ENCODE data around the gene OSBPL10.

Gene OSBPL10

DNA sequence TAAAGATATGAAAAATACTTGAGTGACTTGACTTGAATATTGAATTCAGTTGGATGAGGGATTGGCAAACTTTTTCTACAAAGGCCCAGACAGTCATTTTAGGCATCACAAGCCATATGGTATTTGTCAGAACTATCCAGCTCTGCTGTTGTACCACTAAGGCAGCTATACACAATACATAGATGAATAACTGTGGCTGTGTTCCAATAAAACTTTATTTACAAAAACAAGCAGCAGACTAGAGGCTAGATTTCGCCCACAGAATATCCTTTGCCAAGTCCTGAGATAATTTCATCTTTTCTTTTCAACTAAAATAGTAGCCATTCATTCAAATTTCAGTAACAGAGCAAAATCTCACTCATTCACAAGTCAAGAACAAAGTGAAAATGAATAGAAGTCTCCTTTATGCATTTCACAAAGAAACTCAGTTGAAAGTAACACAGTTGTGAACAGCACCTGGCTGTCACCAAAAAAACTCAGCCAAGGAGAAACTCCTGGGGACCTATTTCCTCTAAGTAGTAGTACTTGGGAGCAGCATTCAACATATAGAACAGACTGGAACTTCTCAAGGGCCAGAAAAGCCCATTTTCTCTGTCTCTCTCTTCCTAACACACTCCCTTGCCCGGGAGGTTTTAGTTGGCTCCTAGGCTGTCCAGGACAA lies 56.3 kb downstream of the OSBPL10 start:
- DNase-seq (ENCODE audit: extremely low read depth, low read depth), result no peak
- TF ChIP-seq, protein P1, sequence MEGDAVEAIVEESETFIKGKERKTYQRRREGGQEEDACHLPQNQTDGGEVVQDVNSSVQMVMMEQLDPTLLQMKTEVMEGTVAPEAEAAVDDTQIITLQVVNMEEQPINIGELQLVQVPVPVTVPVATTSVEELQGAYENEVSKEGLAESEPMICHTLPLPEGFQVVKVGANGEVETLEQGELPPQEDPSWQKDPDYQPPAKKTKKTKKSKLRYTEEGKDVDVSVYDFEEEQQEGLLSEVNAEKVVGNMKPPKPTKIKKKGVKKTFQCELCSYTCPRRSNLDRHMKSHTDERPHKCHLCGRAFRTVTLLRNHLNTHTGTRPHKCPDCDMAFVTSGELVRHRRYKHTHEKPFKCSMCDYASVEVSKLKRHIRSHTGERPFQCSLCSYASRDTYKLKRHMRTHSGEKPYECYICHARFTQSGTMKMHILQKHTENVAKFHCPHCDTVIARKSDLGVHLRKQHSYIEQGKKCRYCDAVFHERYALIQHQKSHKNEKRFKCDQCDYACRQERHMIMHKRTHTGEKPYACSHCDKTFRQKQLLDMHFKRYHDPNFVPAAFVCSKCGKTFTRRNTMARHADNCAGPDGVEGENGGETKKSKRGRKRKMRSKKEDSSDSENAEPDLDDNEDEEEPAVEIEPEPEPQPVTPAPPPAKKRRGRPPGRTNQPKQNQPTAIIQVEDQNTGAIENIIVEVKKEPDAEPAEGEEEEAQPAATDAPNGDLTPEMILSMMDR (IDR thresholded peaks at IDR 0.05; ENCODE audit: low read depth, low read length), result no peak

DNA sequence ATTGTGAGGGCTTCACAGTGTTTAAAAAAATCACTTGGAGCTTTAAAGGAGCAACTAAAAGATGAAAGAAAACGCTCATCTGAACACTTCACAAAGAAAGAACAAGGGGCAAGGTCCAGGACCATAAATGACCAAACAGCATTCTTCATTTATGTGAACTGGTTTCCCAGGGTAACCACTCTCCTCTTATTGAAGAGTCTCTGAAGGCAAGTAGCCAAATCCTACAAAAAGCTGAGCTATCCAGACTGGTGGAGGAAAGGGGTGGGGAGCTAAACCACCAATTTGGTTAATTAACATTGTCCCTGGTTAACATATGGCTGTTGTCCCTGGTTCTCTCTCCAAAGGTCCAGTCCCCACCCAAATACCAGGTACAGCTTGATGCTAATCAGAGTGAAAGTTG lies 58.1 kb downstream of the OSBPL10 start:
- no peak for DNase-seq (ENCODE audit: extremely low read depth, low read depth)
- TF ChIP-seq, protein P1 (IDR thresholded peaks at IDR 0.05; ENCODE audit: low read depth, low read length), result no peak

DNA sequence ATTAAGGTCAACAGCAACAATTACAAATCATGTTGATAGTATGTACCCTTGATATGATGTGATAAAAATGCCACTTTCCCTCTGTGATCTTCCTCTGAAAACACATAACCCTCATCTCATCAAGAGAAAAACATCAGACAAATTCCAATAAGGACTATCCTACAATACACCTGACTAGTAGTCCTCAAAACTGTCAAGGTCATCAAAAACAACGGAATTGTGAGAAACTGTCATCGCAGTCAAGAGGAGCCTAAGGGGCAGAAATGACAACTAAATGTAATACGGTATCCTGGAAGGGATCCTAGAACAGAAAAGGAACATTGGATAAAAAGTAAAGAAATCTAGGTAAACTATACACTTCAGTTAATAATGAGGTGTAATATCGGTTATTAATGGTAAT lies 59.2 kb downstream of the OSBPL10 start:
- no peak for DNase-seq (ENCODE audit: extremely low read depth, low read depth)
- TF ChIP-seq, protein P1 (IDR thresholded peaks at IDR 0.05; ENCODE audit: low read depth, low read length), result no peak

DNA sequence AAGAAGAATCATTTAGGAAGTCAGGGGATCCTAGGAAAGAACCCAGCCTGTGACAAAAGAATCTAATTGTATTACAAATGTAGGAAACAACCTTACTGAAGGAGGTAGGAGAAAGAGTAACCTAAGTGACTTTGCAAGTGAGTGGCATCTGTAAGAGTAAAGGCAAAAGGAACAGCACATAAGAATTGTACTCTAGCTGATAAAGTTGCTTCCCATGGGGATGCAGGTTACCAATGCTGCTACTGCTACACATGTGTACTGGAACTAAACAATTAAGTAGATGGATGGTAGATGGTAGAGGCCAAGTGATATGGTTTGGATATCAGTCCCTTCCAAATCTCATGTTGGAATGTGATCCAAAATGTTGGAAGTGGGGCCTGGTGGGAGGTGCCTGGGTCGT lies 60.8 kb downstream of the OSBPL10 start:
- DNase-seq (ENCODE audit: extremely low read depth, low read depth), result no peak
- TF ChIP-seq, protein P1 (IDR thresholded peaks at IDR 0.05; ENCODE audit: low read depth, low read length), result no peak

DNA sequence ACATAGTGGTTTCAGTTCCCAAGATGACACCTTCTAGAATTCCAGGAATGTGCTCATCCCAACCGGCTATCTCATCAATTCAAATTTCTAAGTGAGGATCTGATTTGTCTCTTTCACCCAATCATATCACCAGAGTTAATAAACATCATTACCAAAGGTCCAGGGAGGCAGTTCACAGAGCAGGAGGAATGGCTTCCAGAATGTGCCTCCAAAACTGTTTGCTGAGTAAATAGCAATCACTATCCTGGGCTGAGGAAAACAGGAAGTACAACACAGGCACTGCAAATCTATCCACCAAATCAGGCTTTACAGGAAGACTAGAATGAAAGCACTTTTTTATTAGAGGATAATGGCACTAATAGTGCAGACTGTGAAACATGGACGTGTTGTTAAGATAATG lies 61.5 kb downstream of the OSBPL10 start:
- DNase-seq (ENCODE audit: extremely low read depth, low read depth), result no peak
- TF ChIP-seq, protein P1 (IDR thresholded peaks at IDR 0.05; ENCODE audit: low read depth, low read length), result no peak

DNA sequence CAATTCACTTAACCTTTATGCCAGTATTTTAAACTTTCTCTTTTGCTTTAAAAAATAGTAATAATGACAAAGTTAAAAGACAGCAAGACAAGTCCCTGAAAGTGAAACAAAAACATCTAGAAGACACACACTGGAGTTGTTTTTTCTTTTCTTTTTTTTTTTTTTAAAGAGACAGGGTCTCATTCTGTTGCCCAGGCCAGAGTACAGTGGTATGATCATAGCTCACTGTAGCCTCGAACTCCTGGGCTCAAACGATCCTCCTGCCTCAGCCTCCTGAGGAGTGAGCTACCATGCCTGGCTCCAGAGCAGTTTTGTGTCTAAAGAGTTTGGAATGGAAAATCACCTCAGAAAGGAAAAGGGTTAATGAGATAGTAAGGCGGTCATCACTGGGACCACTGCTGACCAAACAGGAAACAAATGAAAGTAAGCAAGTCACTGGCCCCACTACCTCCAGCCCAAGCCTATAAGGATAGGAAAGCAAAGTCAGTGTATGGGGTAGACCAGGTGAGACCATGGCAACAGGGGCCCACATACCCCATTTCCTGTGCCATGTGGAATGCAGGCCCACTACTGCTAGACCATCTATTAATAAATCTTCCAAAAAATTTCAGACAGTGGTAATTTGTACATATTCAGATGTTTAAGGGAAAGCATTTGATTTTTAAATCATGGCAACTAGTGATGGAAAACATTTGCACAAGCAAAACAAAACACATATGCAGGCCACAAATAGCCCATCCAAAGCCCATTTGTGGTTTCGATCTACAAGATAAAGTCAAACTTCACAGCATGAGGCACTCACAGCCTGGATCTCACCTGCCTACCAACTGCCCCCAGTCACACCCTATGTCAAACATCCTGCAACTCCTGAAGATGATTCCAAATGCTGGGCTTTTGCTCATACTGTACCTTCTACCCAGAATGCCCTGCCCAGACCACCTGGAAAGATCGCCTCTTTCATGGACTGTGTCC lies 62.6 kb downstream of the OSBPL10 start:
- no peak for DNase-seq (ENCODE audit: extremely low read depth, low read depth)
- TF ChIP-seq, protein P1 (IDR thresholded peaks at IDR 0.05; ENCODE audit: low read depth, low read length), result no peak

Data from AG09319 (cell line).